Measurements from ENCODE around the gene RAC2. TPM values are rescaled to one million over a fixed set of nuclear protein-coding genes. Genes with fewer than 3 reads are reported as not detected.

Gene RAC2
- total and polyA plus RNA-seq, 2 experiments from 2014 or later = 9.9 to 10.5 TPM

- Histone ChIP-seq H3K9me2 (replicated peaks; ENCODE audit: insufficient read depth) (no peaks in the 10 kb centered on the region), H3K79me2 (no peaks in the 10 kb centered on the region), H3K4me2 (no peak overlapping the region), H2AFZ (no peak overlapping the region), H3K4me1 (ENCODE audit: insufficient read depth) (peaks cover 3% of the 10 kb centered on the region), H3K27me3 (no peaks in the 10 kb centered on the region), H3K27ac (no peak overlapping the region), H3K9me3 (ENCODE audit: low read depth) (no peaks in the 10 kb centered on the region), H4K20me1 (ENCODE audit: insufficient read depth, poor library complexity, severe bottlenecking) (no peaks in the 10 kb centered on the region), H3K4me3 (no peak overlapping the region), H3K36me3 (replicated peaks; ENCODE audit: insufficient read depth, low read depth) (no peaks in the 10 kb centered on the region)
- no peak for TF ChIP-seq CTCF (IDR thresholded peaks at IDR 0.05; ENCODE audit: poor library complexity)
- no peak for TF ChIP-seq EZH2 (IDR thresholded peaks at IDR 0.05; ENCODE audit: borderline replicate concordance)
- no peak for TF ChIP-seq EZH2phosphoT487 (IDR thresholded peaks at IDR 0.05; ENCODE audit: low read depth, severe bottlenecking, unreplicated experiment)
- 89% methylated on average over 6 of the region's 7 CpGs for WGBS (ENCODE audit: low lambda C conversion rate, missing lambda C conversion rate)
- DNase-seq (ENCODE audit: low spot score) = no peak
These were observed 3.1 kb downstream of the RAC2 start for GRCh38 chr22:37240941-37241320.

GRCh38 chr22:37240240-37240940, 3.7 kb downstream of the RAC2 start:
- WGBS (ENCODE audit: low lambda C conversion rate, missing lambda C conversion rate) = 87% methylated on average over 11 of the region's 11 CpGs
- no peaks in the 10 kb centered on the region for H3K9me2 ChIP-seq (replicated peaks; ENCODE audit: insufficient read depth)
- no peaks in the 10 kb centered on the region for H3K27me3 ChIP-seq
- no peak for TF ChIP-seq CTCF (IDR thresholded peaks at IDR 0.05; ENCODE audit: poor library complexity)
- no peak for TF ChIP-seq EZH2 (IDR thresholded peaks at IDR 0.05; ENCODE audit: borderline replicate concordance)
- no peak for TF ChIP-seq EZH2phosphoT487 (IDR thresholded peaks at IDR 0.05; ENCODE audit: low read depth, severe bottlenecking, unreplicated experiment)
- H3K36me3 ChIP-seq (replicated peaks; ENCODE audit: insufficient read depth, low read depth) = no peaks in the 10 kb centered on the region
- H2AFZ ChIP-seq = no peak overlapping the region
- no peak overlapping the region for H3K4me3 ChIP-seq
- H3K79me2 ChIP-seq = no peaks in the 10 kb centered on the region
- no peaks in the 10 kb centered on the region for H3K9me3 ChIP-seq (ENCODE audit: low read depth)
- H3K4me2 ChIP-seq = no peak overlapping the region
- H3K27ac ChIP-seq = no peak overlapping the region
- H3K4me1 ChIP-seq (ENCODE audit: insufficient read depth) = peaks cover 3% of the 10 kb centered on the region
- DNase-seq (ENCODE audit: low spot score) = no peak
- no peaks in the 10 kb centered on the region for H4K20me1 ChIP-seq (ENCODE audit: insufficient read depth, poor library complexity, severe bottlenecking)

DNA sequence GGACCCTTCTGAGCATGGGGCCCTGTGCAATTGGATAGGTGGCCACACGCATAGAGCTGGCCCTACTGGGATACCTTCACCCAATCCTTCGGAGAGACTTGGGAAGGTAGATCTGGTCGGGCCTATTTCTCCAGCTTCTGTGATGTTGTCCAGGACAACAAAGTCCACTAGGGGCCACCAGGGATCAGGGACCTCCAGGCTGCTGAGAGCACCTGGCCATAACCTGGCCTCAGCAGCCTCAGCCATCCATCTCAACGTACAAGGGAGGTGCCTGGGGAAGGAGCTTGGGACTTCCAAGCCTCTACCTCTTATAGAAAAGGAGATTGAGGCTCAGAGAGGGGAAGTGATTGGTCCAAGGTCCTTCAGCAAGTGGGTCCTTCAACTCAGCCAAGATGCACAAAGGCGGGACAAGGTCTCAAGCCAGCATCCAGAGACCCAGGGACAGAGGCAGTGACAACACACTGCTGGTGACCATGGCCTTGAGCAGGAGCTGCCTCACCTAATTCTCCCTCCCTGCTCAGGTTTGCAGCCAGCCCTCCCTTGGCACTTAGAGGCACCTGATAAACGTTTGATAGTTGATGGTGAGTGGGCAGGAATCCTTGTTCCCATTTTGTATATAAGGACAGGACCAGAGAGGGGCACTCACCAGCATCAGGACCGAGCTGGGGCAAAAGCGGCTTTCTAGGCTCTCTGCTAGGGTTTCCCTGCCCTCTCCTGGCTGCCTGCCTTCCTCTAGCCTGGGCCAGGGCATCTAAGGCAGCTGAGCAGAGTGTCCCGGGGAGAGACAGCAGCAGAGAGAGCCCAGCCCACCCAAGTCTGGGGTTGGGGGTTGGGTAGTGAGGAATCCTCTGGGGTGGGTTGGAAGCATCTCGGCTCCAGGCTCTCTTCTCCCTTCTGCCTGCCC, 4.5 kb downstream of the RAC2 start:
- Histone ChIP-seq H2AFZ (no peak overlapping the region), H3K9me3 (ENCODE audit: low read depth) (no peaks in the 10 kb centered on the region), H3K4me1 (ENCODE audit: insufficient read depth) (peaks cover 3% of the 10 kb centered on the region), H3K4me3 (no peak overlapping the region), H3K79me2 (no peaks in the 10 kb centered on the region), H3K4me2 (no peak overlapping the region), H4K20me1 (ENCODE audit: insufficient read depth, poor library complexity, severe bottlenecking) (no peaks in the 10 kb centered on the region), H3K36me3 (replicated peaks; ENCODE audit: insufficient read depth, low read depth) (no peaks in the 10 kb centered on the region), H3K9me2 (replicated peaks; ENCODE audit: insufficient read depth) (no peaks in the 10 kb centered on the region), H3K27ac (no peak overlapping the region), H3K27me3 (no peaks in the 10 kb centered on the region)
- 80% methylated on average over 10 of the region's 10 CpGs for WGBS (ENCODE audit: low lambda C conversion rate, missing lambda C conversion rate)
- TF ChIP-seq EZH2 (IDR thresholded peaks at IDR 0.05; ENCODE audit: borderline replicate concordance) (no peak), CTCF (IDR thresholded peaks at IDR 0.05; ENCODE audit: poor library complexity) (no peak), EZH2phosphoT487 (IDR thresholded peaks at IDR 0.05; ENCODE audit: low read depth, severe bottlenecking, unreplicated experiment) (no peak)
- DNase-seq (ENCODE audit: low spot score) = no peak
